DOHH2 (cell line): ENCODE results near the gene KCNN3.

Source experiments
- H3F3A ChIP-seq: fragments of 200-600 bp; sonication (generic), shearing (Covaris generic); 2 replicates; pipeline ENCODE4 v1.6.0; 2016; ENCODE audit warnings: antibody characterized with exemption, mild to moderate bottlenecking; ENCODE audit not compliant: control insufficient read depth, insufficient read depth
- H3K27ac ChIP-seq: fragments of 200-600 bp; sonication (generic); 2 replicates; pipeline ENCODE4 v1.5.1; 2014; ENCODE audit warnings: low read depth, mild to moderate bottlenecking, low read length, moderate library complexity
- H3K27me3 ChIP-seq: fragments of 200-600 bp; sonication (generic); 2 replicates; pipeline ENCODE4 v1.6.1; 2014; ENCODE audit warnings: mild to moderate bottlenecking, low read length, mixed read lengths; ENCODE audit not compliant: control insufficient read depth
- H3K36me3 ChIP-seq: fragments of 200-600 bp; sonication (generic); 2 replicates; pipeline ENCODE4 v1.6.1; 2014; ENCODE audit warnings: mild to moderate bottlenecking, low read length, moderate library complexity, mixed read lengths; ENCODE audit not compliant: control insufficient read depth
- H3K4me1 ChIP-seq: fragments of 200-600 bp; sonication (generic); 2 replicates; pipeline ENCODE4 v1.6.1; 2014; ENCODE audit warnings: mild to moderate bottlenecking, low read length, mixed read lengths; ENCODE audit not compliant: control insufficient read depth
- H3K4me2 ChIP-seq: fragments of 200-600 bp; sonication (generic); 2 replicates; pipeline ENCODE4 v1.6.0; 2014; ENCODE audit warnings: mild to moderate bottlenecking, low read length, moderate library complexity
- H3K4me3 ChIP-seq: fragments of 200-600 bp; sonication (generic); 2 replicates; pipeline ENCODE4 v1.5.1; 2014; ENCODE audit warnings: mild to moderate bottlenecking, low read length, mixed read lengths
- H3K79me2 ChIP-seq: fragments of 200-600 bp; sonication (generic); 2 replicates; pipeline ENCODE4 v1.6.1; 2014; ENCODE audit warnings: mild to moderate bottlenecking, low read length, mixed read lengths; ENCODE audit not compliant: control insufficient read depth
- H3K9me2 ChIP-seq: fragments of 200-600 bp; sonication (generic); replicated peaks from 2 replicates; pipeline ENCODE4 v1.6.1; 2014; ENCODE audit warnings: mild to moderate bottlenecking, low read length, mixed read lengths; ENCODE audit not compliant: control insufficient read depth
- H3K9me3 ChIP-seq: fragments of 200-600 bp; sonication (generic); 2 replicates; pipeline ENCODE4 v1.6.1; 2014; ENCODE audit warnings: antibody characterized with exemption, low read length, mixed read lengths; ENCODE audit not compliant: control insufficient read depth, insufficient read depth
- H4K20me1 ChIP-seq: fragments of 200-600 bp; sonication (generic); 2 replicates; pipeline ENCODE4 v1.6.0; 2014; ENCODE audit warnings: low read depth, mild to moderate bottlenecking, antibody characterized with exemption, low read length, moderate library complexity; ENCODE audit not compliant: control insufficient read depth, insufficient read depth
- CTCF ChIP-seq: fragments of 200-600 bp; sonication (generic); IDR thresholded peaks from one replicate; pipeline ENCODE4 v1.5.1; 2014; ENCODE audit warnings: antibody characterized with exemption, mild to moderate bottlenecking, low read depth, low read length; ENCODE audit not compliant: poor library complexity, severe bottlenecking
- EZH2phosphoT487 ChIP-seq: fragments of 200-600 bp; sonication (generic); IDR thresholded peaks from 2 replicates; pipeline ENCODE4 v1.6.1; 2017; ENCODE audit warnings: borderline replicate concordance, mild to moderate bottlenecking, antibody characterized with exemption, low read length, moderate library complexity, mixed read lengths

The KCNN3 gene

DNA sequence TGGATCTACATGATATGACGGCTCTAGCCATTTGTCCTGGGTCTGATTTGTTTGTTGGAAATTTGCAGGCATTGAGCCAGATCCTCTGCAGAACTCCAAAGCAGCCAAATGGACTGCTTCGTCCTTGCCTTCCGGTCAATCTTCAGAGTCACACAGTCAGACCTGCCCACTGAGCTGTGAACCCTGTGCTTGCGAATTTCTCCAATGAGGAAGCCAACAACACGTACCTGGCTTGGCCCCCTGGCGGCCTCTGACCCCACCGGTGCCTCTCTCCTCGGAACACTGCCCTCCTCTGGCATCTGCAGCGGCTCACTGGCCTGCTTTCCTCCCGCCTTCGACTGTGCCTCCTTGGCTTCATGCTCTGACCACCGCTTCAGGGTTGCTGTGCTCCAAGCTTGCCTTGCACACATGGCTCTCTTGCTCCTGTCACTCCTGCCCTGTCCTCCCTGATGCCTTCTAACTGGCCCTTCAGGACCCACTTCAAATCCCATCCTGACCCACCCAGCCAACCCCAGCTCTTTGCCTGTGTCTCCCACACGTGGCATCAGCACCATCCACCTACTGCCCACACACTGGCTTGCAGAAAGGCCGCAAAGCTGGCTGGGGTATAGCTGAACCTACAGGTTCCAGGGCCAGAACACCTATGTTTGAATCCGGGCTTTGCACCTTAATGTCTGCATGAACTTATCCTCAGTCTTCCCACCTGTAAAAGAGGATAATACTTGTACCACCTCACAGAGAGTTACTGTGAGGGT lies 128.2 kb downstream of the KCNN3 start:
- Histone ChIP-seq H3F3A (no peaks in the 10 kb centered on the region), H3K27me3 (no peaks in the 10 kb centered on the region), H3K4me3 (no peak overlapping the region), H4K20me1 (no peaks in the 10 kb centered on the region), H3K4me2 (no peak overlapping the region), H3K9me3 (no peaks in the 10 kb centered on the region), H3K79me2 (no peaks in the 10 kb centered on the region), H3K36me3 (peaks cover 54% of the 10 kb centered on the region), H3K4me1 (no peaks in the 10 kb centered on the region), H3K27ac (no peak overlapping the region), H3K9me2 (no peaks in the 10 kb centered on the region)
- TF ChIP-seq CTCF (no peak), EZH2phosphoT487 (no peak)

DNA sequence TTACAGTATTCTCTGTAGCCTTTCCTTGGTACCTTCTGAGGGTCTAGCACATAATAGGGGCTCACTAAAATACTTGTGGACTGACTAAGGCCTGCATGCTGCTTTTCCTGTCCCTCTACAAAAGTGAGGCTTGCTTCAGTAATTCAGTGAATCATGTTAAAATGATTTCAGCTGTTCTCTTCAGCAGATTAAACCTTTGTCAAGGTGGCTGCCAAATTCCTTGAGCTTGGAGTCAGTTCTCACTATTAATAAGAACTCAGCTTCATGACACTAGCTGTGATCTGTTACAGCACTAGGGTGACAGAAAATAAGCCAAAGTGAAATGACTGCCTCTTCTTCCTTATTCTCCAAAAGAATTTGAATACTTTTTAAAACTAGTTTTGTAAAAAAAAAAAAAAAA lies 128.8 kb downstream of the KCNN3 start:
- no peak for TF ChIP-seq EZH2phosphoT487
- no peak for TF ChIP-seq CTCF
- H4K20me1 ChIP-seq = no peaks in the 10 kb centered on the region
- H3K9me2 ChIP-seq = no peaks in the 10 kb centered on the region
- no peaks in the 10 kb centered on the region for H3F3A ChIP-seq
- no peak overlapping the region for H3K27ac ChIP-seq
- H3K9me3 ChIP-seq = no peaks in the 10 kb centered on the region
- H3K4me3 ChIP-seq = no peak overlapping the region
- H3K4me2 ChIP-seq = no peak overlapping the region
- no peaks in the 10 kb centered on the region for H3K27me3 ChIP-seq
- H3K4me1 ChIP-seq = no peaks in the 10 kb centered on the region
- no peaks in the 10 kb centered on the region for H3K79me2 ChIP-seq
- peaks cover 60% of the 10 kb centered on the region for H3K36me3 ChIP-seq

GRCh38 chr1:154739654-154740053 lies 130.4 kb downstream of the KCNN3 start:
- Histone ChIP-seq H3F3A (no peaks in the 10 kb centered on the region), H3K27me3 (no peaks in the 10 kb centered on the region), H3K36me3 (peaks cover 56% of the 10 kb centered on the region), H3K4me2 (no peak overlapping the region), H3K79me2 (no peaks in the 10 kb centered on the region), H3K4me3 (no peak overlapping the region), H3K27ac (no peak overlapping the region), H3K9me3 (no peaks in the 10 kb centered on the region), H3K9me2 (no peaks in the 10 kb centered on the region), H4K20me1 (no peaks in the 10 kb centered on the region), H3K4me1 (no peaks in the 10 kb centered on the region)
- no peak for TF ChIP-seq CTCF
- TF ChIP-seq EZH2phosphoT487 = no peak
